Left cardiac atrium (tissue), 4 donors: ENCODE data around the gene MSL3B.

Source experiments
- ATAC-seq, 2 donors: fragments of 200-7000 bp; cut with Tn5 transposase; one replicate each; pipeline ENCODE4 v1.9.1; 2020; ENCODE audit warnings: mild to moderate bottlenecking in 2 of 2, moderate library complexity in 2 of 2
- DNase-seq: peaks from one replicate; pipeline ENCODE4 v3.0.0-alpha.2; 2020
- intact Hi-C, 2 donors: fragments of 100-400 bp; cut with DNase I; formaldehyde crosslinking; loops; one replicate each; pipeline versions ENCODE4 v1.14.1 to v1.15.1; 2022 to 2023
- donor health status: DM: no; HTN: yes; CAD: no.
- donor health status: DM: no; HTN: yes; CAD: no; lungs with severe emphysema.
- donor health status: DM: yes; HTN: yes; CAD: no.
- donor health status: Dilated cardiomyopathy.

MSL3B gene

GRCh38 chr2:233837694-233838229, 30.4 kb downstream of the MSL3B start:
- no peak for DNase-seq
- no peak for ATAC-seq
- intact Hi-C loops, result no loop called here

- DNase-seq (no peak), ATAC-seq (no peak)
- intact Hi-C loops, result no loop called here
Measured at GRCh38 chr2:233836359-233836758, 31.8 kb downstream of the MSL3B start.

- intact Hi-C loops, result no loop called here
- DNase-seq (no peak), ATAC-seq (no peak)
Measured at GRCh38 chr2:233835230-233836186, 32.7 kb downstream of the MSL3B start.

GRCh38 chr2:233833345-233833744, 34.8 kb downstream of the MSL3B start:
- intact Hi-C loops, result no loop called here
- peak; percentile 24 for DNase-seq
- peak in 1 of 2 donors; percentile 69 for ATAC-seq

- intact Hi-C loops, result no loop called here
Measured at GRCh38 chr2:233832869-233833311, 35.3 kb downstream of the MSL3B start.

GRCh38 chr2:233832414-233832813, 35.8 kb downstream of the MSL3B start:
- intact Hi-C loops, result no loop called here
- ATAC-seq (no peak), DNase-seq (no peak)

More at GRCh38 chr2:233832869-233833311, 35.3 kb downstream of the MSL3B start:
- peak; percentile 22 for DNase-seq
- peak in 1 of 2 donors; percentile 86 for ATAC-seq

GRCh38 chr2:233831861-233832260, 36.3 kb downstream of the MSL3B start:
- intact Hi-C loops, result no loop called here
- no peak for ATAC-seq
- DNase-seq, result peak; percentile 1

GRCh38 chr2:233831011-233831721, 37.0 kb downstream of the MSL3B start:
- ATAC-seq (no peak), DNase-seq (peak; percentile 12)
- intact Hi-C loops, result no loop called here

- no peak for ATAC-seq
Measured at GRCh38 chr2:233830111-233830802, 37.9 kb downstream of the MSL3B start.

GRCh38 chr2:233829193-233830110, 38.7 kb downstream of the MSL3B start:
- intact Hi-C loops, result no loop called here
- DNase-seq, result no peak
- ATAC-seq, result no peak

More at GRCh38 chr2:233830111-233830802, 37.9 kb downstream of the MSL3B start:
- DNase-seq, result peak; percentile 3
- intact Hi-C loops, result no loop called here

GRCh38 chr2:233828546-233829192, 39.5 kb downstream of the MSL3B start:
- no peak for ATAC-seq
- intact Hi-C loops, result no loop called here
- DNase-seq, result peak; percentile 11

- ATAC-seq (no peak), DNase-seq (no peak)
- intact Hi-C loops, result no loop called here
Measured at GRCh38 chr2:233824373-233824772, 43.8 kb downstream of the MSL3B start.

GRCh38 chr2:233823731-233824121, 44.5 kb downstream of the MSL3B start:
- ATAC-seq, result no peak
- intact Hi-C loops, result no loop called here
- no peak for DNase-seq

GRCh38 chr2:233822781-233823730, 45.1 kb downstream of the MSL3B start:
- intact Hi-C loops, result no loop called here
- peak in 1 of 2 donors; percentile 44 for ATAC-seq

GRCh38 chr2:233822101-233822771, 46.0 kb downstream of the MSL3B start:
- DNase-seq (no peak), ATAC-seq (no peak)
- intact Hi-C loops, result no loop called here

More at GRCh38 chr2:233822781-233823730, 45.1 kb downstream of the MSL3B start:
- no peak for DNase-seq

- ATAC-seq (no peak), DNase-seq (no peak)
- intact Hi-C loops, result no loop called here
Measured at GRCh38 chr2:233821709-233822100, 46.5 kb downstream of the MSL3B start.
